ENCODE results near the gene SLC7A5.

DNA sequence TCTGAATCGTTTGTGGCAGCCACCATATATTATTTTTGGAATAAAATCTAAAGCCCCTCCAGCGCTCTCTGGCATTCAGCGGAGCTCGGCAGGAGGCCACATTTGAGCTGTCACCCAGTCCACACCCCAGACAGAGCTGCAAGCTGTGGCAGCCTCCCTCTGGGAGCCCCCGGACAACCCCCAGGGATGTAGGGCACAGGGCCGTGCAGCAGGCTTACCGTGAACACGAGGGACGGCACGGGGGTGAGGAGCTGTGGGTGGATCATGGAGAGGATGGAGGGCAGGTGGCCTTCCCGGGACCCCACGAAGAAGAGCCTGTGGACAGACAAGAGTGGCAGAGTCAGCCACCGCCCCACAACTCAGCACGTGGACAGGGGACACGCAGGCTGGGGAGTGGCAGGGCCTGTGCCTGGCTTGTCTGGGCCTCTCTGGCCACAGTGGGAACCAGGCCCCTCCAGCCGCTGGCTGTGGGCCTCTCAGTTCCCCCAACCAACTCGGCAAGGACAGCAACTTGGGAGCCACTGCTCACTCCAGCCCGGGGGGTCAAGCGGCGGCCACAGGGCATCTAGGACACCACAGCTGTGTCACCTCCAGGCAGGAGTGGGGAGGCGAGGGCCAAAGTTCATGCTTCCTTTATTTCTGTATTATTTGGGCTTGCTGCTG lies 31.5 kb downstream of the SLC7A5 start:
- TF ChIP-seq, protein P1, sequence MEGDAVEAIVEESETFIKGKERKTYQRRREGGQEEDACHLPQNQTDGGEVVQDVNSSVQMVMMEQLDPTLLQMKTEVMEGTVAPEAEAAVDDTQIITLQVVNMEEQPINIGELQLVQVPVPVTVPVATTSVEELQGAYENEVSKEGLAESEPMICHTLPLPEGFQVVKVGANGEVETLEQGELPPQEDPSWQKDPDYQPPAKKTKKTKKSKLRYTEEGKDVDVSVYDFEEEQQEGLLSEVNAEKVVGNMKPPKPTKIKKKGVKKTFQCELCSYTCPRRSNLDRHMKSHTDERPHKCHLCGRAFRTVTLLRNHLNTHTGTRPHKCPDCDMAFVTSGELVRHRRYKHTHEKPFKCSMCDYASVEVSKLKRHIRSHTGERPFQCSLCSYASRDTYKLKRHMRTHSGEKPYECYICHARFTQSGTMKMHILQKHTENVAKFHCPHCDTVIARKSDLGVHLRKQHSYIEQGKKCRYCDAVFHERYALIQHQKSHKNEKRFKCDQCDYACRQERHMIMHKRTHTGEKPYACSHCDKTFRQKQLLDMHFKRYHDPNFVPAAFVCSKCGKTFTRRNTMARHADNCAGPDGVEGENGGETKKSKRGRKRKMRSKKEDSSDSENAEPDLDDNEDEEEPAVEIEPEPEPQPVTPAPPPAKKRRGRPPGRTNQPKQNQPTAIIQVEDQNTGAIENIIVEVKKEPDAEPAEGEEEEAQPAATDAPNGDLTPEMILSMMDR (tag by site-specific recombination; IDR thresholded peaks at IDR 0.05): no peak
- no peak for TF ChIP-seq MZF1 (tag by site-specific recombination; IDR thresholded peaks at IDR 0.05; ENCODE audit: borderline replicate concordance)
- TF ChIP-seq ZNF211 (tag by site-specific recombination; IDR thresholded peaks at IDR 0.05; ENCODE audit: low read depth): no peak
- TF ChIP-seq, protein P2, sequence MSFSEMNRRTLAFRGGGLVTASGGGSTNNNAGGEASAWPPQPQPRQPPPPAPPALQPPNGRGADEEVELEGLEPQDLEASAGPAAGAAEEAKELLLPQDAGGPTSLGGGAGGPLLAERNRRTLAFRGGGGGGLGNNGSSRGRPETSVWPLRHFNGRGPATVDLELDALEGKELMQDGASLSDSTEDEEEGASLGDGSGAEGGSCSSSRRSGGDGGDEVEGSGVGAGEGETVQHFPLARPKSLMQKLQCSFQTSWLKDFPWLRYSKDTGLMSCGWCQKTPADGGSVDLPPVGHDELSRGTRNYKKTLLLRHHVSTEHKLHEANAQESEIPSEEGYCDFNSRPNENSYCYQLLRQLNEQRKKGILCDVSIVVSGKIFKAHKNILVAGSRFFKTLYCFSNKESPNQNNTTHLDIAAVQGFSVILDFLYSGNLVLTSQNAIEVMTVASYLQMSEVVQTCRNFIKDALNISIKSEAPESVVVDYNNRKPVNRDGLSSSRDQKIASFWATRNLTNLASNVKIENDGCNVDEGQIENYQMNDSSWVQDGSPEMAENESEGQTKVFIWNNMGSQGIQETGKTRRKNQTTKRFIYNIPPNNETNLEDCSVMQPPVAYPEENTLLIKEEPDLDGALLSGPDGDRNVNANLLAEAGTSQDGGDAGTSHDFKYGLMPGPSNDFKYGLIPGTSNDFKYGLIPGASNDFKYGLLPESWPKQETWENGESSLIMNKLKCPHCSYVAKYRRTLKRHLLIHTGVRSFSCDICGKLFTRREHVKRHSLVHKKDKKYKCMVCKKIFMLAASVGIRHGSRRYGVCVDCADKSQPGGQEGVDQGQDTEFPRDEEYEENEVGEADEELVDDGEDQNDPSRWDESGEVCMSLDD (tag by site-specific recombination; IDR thresholded peaks at IDR 0.05): no peak
- TF ChIP-seq ZNF292 (tag by site-specific recombination; IDR thresholded peaks at IDR 0.05; ENCODE audit: borderline replicate concordance, low read depth): no peak
- no peak for TF ChIP-seq SALL2 (tag by site-specific recombination; IDR thresholded peaks at IDR 0.05; ENCODE audit: borderline replicate concordance)
- TF ChIP-seq, protein P3, sequence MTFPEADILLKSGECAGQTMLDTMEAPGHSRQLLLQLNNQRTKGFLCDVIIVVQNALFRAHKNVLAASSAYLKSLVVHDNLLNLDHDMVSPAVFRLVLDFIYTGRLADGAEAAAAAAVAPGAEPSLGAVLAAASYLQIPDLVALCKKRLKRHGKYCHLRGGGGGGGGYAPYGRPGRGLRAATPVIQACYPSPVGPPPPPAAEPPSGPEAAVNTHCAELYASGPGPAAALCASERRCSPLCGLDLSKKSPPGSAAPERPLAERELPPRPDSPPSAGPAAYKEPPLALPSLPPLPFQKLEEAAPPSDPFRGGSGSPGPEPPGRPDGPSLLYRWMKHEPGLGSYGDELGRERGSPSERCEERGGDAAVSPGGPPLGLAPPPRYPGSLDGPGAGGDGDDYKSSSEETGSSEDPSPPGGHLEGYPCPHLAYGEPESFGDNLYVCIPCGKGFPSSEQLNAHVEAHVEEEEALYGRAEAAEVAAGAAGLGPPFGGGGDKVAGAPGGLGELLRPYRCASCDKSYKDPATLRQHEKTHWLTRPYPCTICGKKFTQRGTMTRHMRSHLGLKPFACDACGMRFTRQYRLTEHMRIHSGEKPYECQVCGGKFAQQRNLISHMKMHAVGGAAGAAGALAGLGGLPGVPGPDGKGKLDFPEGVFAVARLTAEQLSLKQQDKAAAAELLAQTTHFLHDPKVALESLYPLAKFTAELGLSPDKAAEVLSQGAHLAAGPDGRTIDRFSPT (tag by site-specific recombination; IDR thresholded peaks at IDR 0.05): no peak
- no peak for TF ChIP-seq REPIN1 (tag by site-specific recombination; IDR thresholded peaks at IDR 0.05; ENCODE audit: low read depth)
- TF ChIP-seq ZNF274 (IDR thresholded peaks at IDR 0.05; ENCODE audit: low read length): no peak
- TF ChIP-seq ZNF274 (tag by site-specific recombination; IDR thresholded peaks at IDR 0.05; ENCODE audit: borderline replicate concordance): no peak
- TF ChIP-seq ZNF792 (tag by site-specific recombination; IDR thresholded peaks at IDR 0.05): no peak
- no peak for TF ChIP-seq ZBTB48 (tag by site-specific recombination; IDR thresholded peaks at IDR 0.05)
- TF ChIP-seq, protein P4, sequence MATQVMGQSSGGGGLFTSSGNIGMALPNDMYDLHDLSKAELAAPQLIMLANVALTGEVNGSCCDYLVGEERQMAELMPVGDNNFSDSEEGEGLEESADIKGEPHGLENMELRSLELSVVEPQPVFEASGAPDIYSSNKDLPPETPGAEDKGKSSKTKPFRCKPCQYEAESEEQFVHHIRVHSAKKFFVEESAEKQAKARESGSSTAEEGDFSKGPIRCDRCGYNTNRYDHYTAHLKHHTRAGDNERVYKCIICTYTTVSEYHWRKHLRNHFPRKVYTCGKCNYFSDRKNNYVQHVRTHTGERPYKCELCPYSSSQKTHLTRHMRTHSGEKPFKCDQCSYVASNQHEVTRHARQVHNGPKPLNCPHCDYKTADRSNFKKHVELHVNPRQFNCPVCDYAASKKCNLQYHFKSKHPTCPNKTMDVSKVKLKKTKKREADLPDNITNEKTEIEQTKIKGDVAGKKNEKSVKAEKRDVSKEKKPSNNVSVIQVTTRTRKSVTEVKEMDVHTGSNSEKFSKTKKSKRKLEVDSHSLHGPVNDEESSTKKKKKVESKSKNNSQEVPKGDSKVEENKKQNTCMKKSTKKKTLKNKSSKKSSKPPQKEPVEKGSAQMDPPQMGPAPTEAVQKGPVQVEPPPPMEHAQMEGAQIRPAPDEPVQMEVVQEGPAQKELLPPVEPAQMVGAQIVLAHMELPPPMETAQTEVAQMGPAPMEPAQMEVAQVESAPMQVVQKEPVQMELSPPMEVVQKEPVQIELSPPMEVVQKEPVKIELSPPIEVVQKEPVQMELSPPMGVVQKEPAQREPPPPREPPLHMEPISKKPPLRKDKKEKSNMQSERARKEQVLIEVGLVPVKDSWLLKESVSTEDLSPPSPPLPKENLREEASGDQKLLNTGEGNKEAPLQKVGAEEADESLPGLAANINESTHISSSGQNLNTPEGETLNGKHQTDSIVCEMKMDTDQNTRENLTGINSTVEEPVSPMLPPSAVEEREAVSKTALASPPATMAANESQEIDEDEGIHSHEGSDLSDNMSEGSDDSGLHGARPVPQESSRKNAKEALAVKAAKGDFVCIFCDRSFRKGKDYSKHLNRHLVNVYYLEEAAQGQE (tag by site-specific recombination; IDR thresholded peaks at IDR 0.05): no peak
- no peak for TF ChIP-seq YY1 (tag by site-specific recombination; IDR thresholded peaks at IDR 0.05)
- TF ChIP-seq, protein P5, sequence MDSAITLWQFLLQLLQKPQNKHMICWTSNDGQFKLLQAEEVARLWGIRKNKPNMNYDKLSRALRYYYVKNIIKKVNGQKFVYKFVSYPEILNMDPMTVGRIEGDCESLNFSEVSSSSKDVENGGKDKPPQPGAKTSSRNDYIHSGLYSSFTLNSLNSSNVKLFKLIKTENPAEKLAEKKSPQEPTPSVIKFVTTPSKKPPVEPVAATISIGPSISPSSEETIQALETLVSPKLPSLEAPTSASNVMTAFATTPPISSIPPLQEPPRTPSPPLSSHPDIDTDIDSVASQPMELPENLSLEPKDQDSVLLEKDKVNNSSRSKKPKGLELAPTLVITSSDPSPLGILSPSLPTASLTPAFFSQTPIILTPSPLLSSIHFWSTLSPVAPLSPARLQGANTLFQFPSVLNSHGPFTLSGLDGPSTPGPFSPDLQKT (IDR thresholded peaks at IDR 0.05; ENCODE audit: borderline replicate concordance, low read depth, low read length): no peak
